ENCODE measurements around the gene PCDHA6. TPM values are rescaled to one million over a fixed set of nuclear protein-coding genes. Genes with fewer than 3 reads are reported as not detected.
"Not testable (repeated sequence)": the region's sequence is repeated elsewhere in the genome, so short reads cannot be mapped to it uniquely, and the experiment has no call there.

PCDHA6 gene
- total and polyA plus RNA-seq, 4 donors: 0.36 to 0.64 (median 0.45) TPM; not detected in 1

- intact Hi-C loops (cut with DNase I): loop anchor here in 1 of 2 donors (10.0 kb wide), 1 partner anchor 236 kb away; no protein-coding TSS in a partner anchor
- not testable (repeated sequence) for H3K4me3 ChIP-seq (ENCODE audit: low read length in 2 of 2); H3K4me1 ChIP-seq (ENCODE audit: control insufficient read depth in 1 of 2, insufficient read depth in 2 of 2, low read length in 2 of 2); H3K27ac ChIP-seq (ENCODE audit: low read depth in 1 of 2, low read length in 2 of 2); ATAC-seq (ENCODE audit: low FRiP score); H3K36me3 ChIP-seq (ENCODE audit: control insufficient read depth in 1 of 2, insufficient read depth in 2 of 2, low read length in 1 of 2); H3K27me3 ChIP-seq (ENCODE audit: control insufficient read depth in 1 of 2, insufficient read depth in 2 of 2, low read length in 1 of 2)
- 50 to 51% methylated on average over 62 of the region's 62 CpGs for whole genome bisulfite sequencing, 2 donors
- H3K9me3 ChIP-seq (ENCODE audit: control insufficient read depth, low read length): peaks cover 15% of the 10 kb centered on the region
- peak in 1 of 2 donors; percentile 38 for DNase-seq
Observed at GRCh38 chr5:140808241-140808888, 19.4 kb upstream of the PCDHA6 start.

- Histone ChIP-seq H3K9me3 (ENCODE audit: control insufficient read depth, low read length) (peaks cover 15% of the 10 kb centered on the region), H3K4me3 (ENCODE audit: low read length in 2 of 2) (no peak overlapping the region), H3K36me3 (ENCODE audit: control insufficient read depth in 1 of 2, insufficient read depth in 2 of 2, low read length in 1 of 2) (no peaks in the 10 kb centered on the region), H3K27ac (ENCODE audit: low read depth in 1 of 2, low read length in 2 of 2) (no peak overlapping the region), H3K4me1 (ENCODE audit: control insufficient read depth in 1 of 2, insufficient read depth in 2 of 2, low read length in 2 of 2) (no peaks in the 10 kb centered on the region), H3K27me3 (ENCODE audit: control insufficient read depth in 1 of 2, insufficient read depth in 2 of 2, low read length in 1 of 2) (no peaks in the 10 kb centered on the region)
- ATAC-seq (ENCODE audit: low FRiP score): peak; percentile 22
- peak in 1 of 2 donors; percentile 71 for DNase-seq
- 58 to 62% methylated on average over 42 to 43 of the region's 43 CpGs for WGBS, 2 donors
- intact Hi-C loops (cut with DNase I): loop anchor here in 1 of 2 donors (10.0 kb wide), 1 partner anchor 236 kb away; no protein-coding TSS in a partner anchor
Observed at GRCh38 chr5:140808889-140809291, 18.9 kb upstream of the PCDHA6 start.

GRCh38 chr5:140821375-140822280 is 6.1 kb upstream of the PCDHA6 start, which contains the start of gene PCDHA5:
Gene PCDHA5, plus strand, starts transcription at chr5:140821613.
- peak within 1 kb of the TSS in 1 of 2 donors; percentile 17 for H3K4me3 ChIP-seq (ENCODE audit: low read length in 2 of 2)
- H3K36me3 ChIP-seq (ENCODE audit: control insufficient read depth in 1 of 2, insufficient read depth in 2 of 2, low read length in 1 of 2): no peaks in the 10 kb centered on the region
- H3K4me1 ChIP-seq (ENCODE audit: control insufficient read depth in 1 of 2, insufficient read depth in 2 of 2, low read length in 2 of 2): no peaks in the 10 kb centered on the region
- H3K27ac ChIP-seq (ENCODE audit: low read depth in 1 of 2, low read length in 2 of 2): no peak within 1 kb of the TSS
- ATAC-seq (ENCODE audit: low FRiP score) (no peak), DNase-seq (peak in 1 of 2 donors; percentile 70)
- H3K27me3 ChIP-seq (ENCODE audit: control insufficient read depth in 1 of 2, insufficient read depth in 2 of 2, low read length in 1 of 2): no peaks in the 10 kb centered on the region
- intact Hi-C loops (cut with DNase I): no loop called here
- 21 to 23% methylated on average over 39 of the region's 39 CpGs for WGBS, 2 donors
- H3K9me3 ChIP-seq (ENCODE audit: control insufficient read depth, low read length): peaks cover 14% of the 10 kb centered on the region

GRCh38 chr5:140822281-140822629 is 5.5 kb upstream of the PCDHA6 start:
- no peak overlapping the region for H3K27ac ChIP-seq (ENCODE audit: low read depth in 1 of 2, low read length in 2 of 2)
- H3K4me3 ChIP-seq (ENCODE audit: low read length in 2 of 2): no peak overlapping the region
- no peak for ATAC-seq (ENCODE audit: low FRiP score)
- no peaks in the 10 kb centered on the region for H3K27me3 ChIP-seq (ENCODE audit: control insufficient read depth in 1 of 2, insufficient read depth in 2 of 2, low read length in 1 of 2)
- peaks cover 14% of the 10 kb centered on the region for H3K9me3 ChIP-seq (ENCODE audit: control insufficient read depth, low read length)
- intact Hi-C loops (cut with DNase I): no loop called here
- H3K36me3 ChIP-seq (ENCODE audit: control insufficient read depth in 1 of 2, insufficient read depth in 2 of 2, low read length in 1 of 2): no peaks in the 10 kb centered on the region
- 23% methylated on average over 6 of the region's 6 CpGs for WGBS, 2 donors
- no peak for DNase-seq
- no peaks in the 10 kb centered on the region for H3K4me1 ChIP-seq (ENCODE audit: control insufficient read depth in 1 of 2, insufficient read depth in 2 of 2, low read length in 2 of 2)

- peak in 1 of 2 donors; percentile 59 for DNase-seq
- H3K4me1 ChIP-seq (ENCODE audit: control insufficient read depth in 1 of 2, insufficient read depth in 2 of 2, low read length in 2 of 2); intact Hi-C loops (cut with DNase I); ATAC-seq (ENCODE audit: low FRiP score); H3K27me3 ChIP-seq (ENCODE audit: control insufficient read depth in 1 of 2, insufficient read depth in 2 of 2, low read length in 1 of 2); H3K4me3 ChIP-seq (ENCODE audit: low read length in 2 of 2); H3K36me3 ChIP-seq (ENCODE audit: control insufficient read depth in 1 of 2, insufficient read depth in 2 of 2, low read length in 1 of 2); H3K27ac ChIP-seq (ENCODE audit: low read depth in 1 of 2, low read length in 2 of 2): not testable (repeated sequence)
- 39 to 42% methylated on average over 48 of the region's 48 CpGs for WGBS, 2 donors
- H3K9me3 ChIP-seq (ENCODE audit: control insufficient read depth, low read length): peaks cover 15% of the 10 kb centered on the region
Observed at GRCh38 chr5:140822969-140823368, 4.8 kb upstream of the PCDHA6 start.

GRCh38 chr5:140823475-140823874 is 4.3 kb upstream of the PCDHA6 start:
- H3K4me3 ChIP-seq (ENCODE audit: low read length in 2 of 2): no peak overlapping the region
- no peak for DNase-seq
- intact Hi-C loops (cut with DNase I): no loop called here
- 45 to 47% methylated on average over 32 to 38 of the region's 38 CpGs for WGBS, 2 donors
- no peaks in the 10 kb centered on the region for H3K36me3 ChIP-seq (ENCODE audit: control insufficient read depth in 1 of 2, insufficient read depth in 2 of 2, low read length in 1 of 2)
- H3K27ac ChIP-seq (ENCODE audit: low read depth in 1 of 2, low read length in 2 of 2): no peak overlapping the region
- no peaks in the 10 kb centered on the region for H3K27me3 ChIP-seq (ENCODE audit: control insufficient read depth in 1 of 2, insufficient read depth in 2 of 2, low read length in 1 of 2)
- peaks cover 19% of the 10 kb centered on the region for H3K9me3 ChIP-seq (ENCODE audit: control insufficient read depth, low read length)
- ATAC-seq (ENCODE audit: low FRiP score): no peak
- H3K4me1 ChIP-seq (ENCODE audit: control insufficient read depth in 1 of 2, insufficient read depth in 2 of 2, low read length in 2 of 2): no peaks in the 10 kb centered on the region

GRCh38 chr5:140828362-140828737 is 590 bp downstream of the PCDHA6 start:
- intact Hi-C loops (cut with DNase I): no loop called here
- Histone ChIP-seq H3K27me3 (ENCODE audit: control insufficient read depth in 1 of 2, insufficient read depth in 2 of 2, low read length in 1 of 2) (no peaks in the 10 kb centered on the region), H3K27ac (ENCODE audit: low read depth in 1 of 2, low read length in 2 of 2) (no peak overlapping the region), H3K36me3 (ENCODE audit: control insufficient read depth in 1 of 2, insufficient read depth in 2 of 2, low read length in 1 of 2) (no peaks in the 10 kb centered on the region), H3K4me3 (ENCODE audit: low read length in 2 of 2) (no peak overlapping the region), H3K9me3 (ENCODE audit: control insufficient read depth, low read length) (peaks cover 24% of the 10 kb centered on the region), H3K4me1 (ENCODE audit: control insufficient read depth in 1 of 2, insufficient read depth in 2 of 2, low read length in 2 of 2) (no peaks in the 10 kb centered on the region)
- WGBS, 2 donors: 9 to 15% methylated on average over 18 of the region's 18 CpGs
- DNase-seq: no peak
- ATAC-seq (ENCODE audit: low FRiP score): no peak

GRCh38 chr5:140829511-140830501 is 2.0 kb downstream of the PCDHA6 start:
- WGBS, 2 donors: 31 to 34% methylated on average over 88 to 106 of the region's 106 CpGs
- H3K36me3 ChIP-seq (ENCODE audit: control insufficient read depth in 1 of 2, insufficient read depth in 2 of 2, low read length in 1 of 2); H3K27ac ChIP-seq (ENCODE audit: low read depth in 1 of 2, low read length in 2 of 2); ATAC-seq (ENCODE audit: low FRiP score); H3K4me1 ChIP-seq (ENCODE audit: control insufficient read depth in 1 of 2, insufficient read depth in 2 of 2, low read length in 2 of 2); H3K27me3 ChIP-seq (ENCODE audit: control insufficient read depth in 1 of 2, insufficient read depth in 2 of 2, low read length in 1 of 2); intact Hi-C loops (cut with DNase I); H3K4me3 ChIP-seq (ENCODE audit: low read length in 2 of 2); DNase-seq: not testable (repeated sequence)
- H3K9me3 ChIP-seq (ENCODE audit: control insufficient read depth, low read length): peaks cover 20% of the 10 kb centered on the region
